Mesenchymal stem cell (in vitro differentiated cells and primary cell): ENCODE measurements around the gene HS3ST2.

Source experiments
- DNase-seq: peaks from one replicate; pipeline ENCODE4 v3.0.0-alpha.2; 2013
- H2AFZ ChIP-seq: one replicate; pipeline ENCODE4 v1.6.1; 2013; ENCODE audit warnings: low read depth, mild to moderate bottlenecking, control low read depth, inconsistent platforms, low read length, moderate library complexity
- H2AK5ac ChIP-seq: 2 replicates; pipeline ENCODE4 v1.6.1; 2013; ENCODE audit warnings: low read length, moderate library complexity, mild to moderate bottlenecking, inconsistent platforms; ENCODE audit not compliant: severe bottlenecking
- H2BK120ac ChIP-seq: one replicate; pipeline ENCODE4 v1.6.1; 2013; ENCODE audit warnings: low read depth, mild to moderate bottlenecking, inconsistent platforms, low read length, moderate library complexity
- H2BK12ac ChIP-seq, 2 experiments: one replicate each; pipeline ENCODE4 v1.6.1; 2013; ENCODE audit warnings: inconsistent platforms in 2 of 2, low read length in 2 of 2, mild to moderate bottlenecking in 2 of 2, moderate library complexity in 2 of 2, control low read depth in 1 of 2
- H2BK15ac ChIP-seq: one replicate; pipeline ENCODE4 v1.6.1; 2013; ENCODE audit warnings: mild to moderate bottlenecking, low read depth, inconsistent platforms; ENCODE audit not compliant: poor library complexity, severe bottlenecking
- H2BK5ac ChIP-seq: 2 replicates; pipeline ENCODE4 v1.6.1; 2013; ENCODE audit warnings: low read depth, mild to moderate bottlenecking, low read length, control low read depth, inconsistent platforms; ENCODE audit not compliant: poor library complexity, severe bottlenecking
- H3K14ac ChIP-seq, 2 experiments: one replicate each; pipeline ENCODE4 v1.6.1; 2013; ENCODE audit warnings: inconsistent platforms in 2 of 2, low read length in 2 of 2, control low read depth in 1 of 2, mild to moderate bottlenecking in 1 of 2, moderate library complexity in 1 of 2
- H3K18ac ChIP-seq, 2 experiments: one replicate each; pipeline ENCODE4 v1.6.1; 2013; ENCODE audit warnings: inconsistent platforms in 2 of 2, low read length in 2 of 2, control low read depth in 1 of 2, low read depth in 1 of 2, mild to moderate bottlenecking in 1 of 2
- H3K23ac ChIP-seq, 2 experiments: one replicate each; pipeline ENCODE4 v1.6.1; 2013; ENCODE audit warnings: inconsistent platforms in 2 of 2, low read length in 2 of 2, mild to moderate bottlenecking in 2 of 2, moderate library complexity in 2 of 2, control low read depth in 1 of 2
- H3K27ac ChIP-seq: 2 replicates; pipeline ENCODE4 v1.5.1; 2013; ENCODE audit warnings: mild to moderate bottlenecking, moderate library complexity, low read length, control low read depth, inconsistent platforms; ENCODE audit not compliant: poor library complexity, severe bottlenecking
- H3K27me3 ChIP-seq, 2 experiments: 2 replicates each; pipeline versions ENCODE4 v1.6.1 to v1.7.0; 2013; ENCODE audit warnings: low read length in 2 of 2, mild to moderate bottlenecking in 2 of 2, moderate library complexity in 2 of 2, control low read depth in 1 of 2, inconsistent platforms in 1 of 2; ENCODE audit not compliant: control insufficient read depth in 1 of 2, insufficient read depth in 1 of 2
- H3K36me3 ChIP-seq, 2 experiments: 2 replicates each; pipeline versions ENCODE4 v1.6.1 to v1.7.0; 2013; ENCODE audit warnings: low read length in 2 of 2, control low read depth in 1 of 2, inconsistent platforms in 1 of 2, low read depth in 1 of 2, mild to moderate bottlenecking in 1 of 2; ENCODE audit not compliant: insufficient read depth in 2 of 2, control insufficient read depth in 1 of 2
- H3K4ac ChIP-seq, 2 experiments: one replicate each; pipeline ENCODE4 v1.6.1; 2013; ENCODE audit warnings: inconsistent platforms in 2 of 2, low read length in 2 of 2, mild to moderate bottlenecking in 2 of 2, moderate library complexity in 2 of 2, control low read depth in 1 of 2, low read depth in 1 of 2
- H3K4me1 ChIP-seq: 2 replicates; pipeline ENCODE4 v1.6.1; 2013; ENCODE audit warnings: low read depth, low read length, control low read depth; ENCODE audit not compliant: control insufficient read depth, insufficient read depth
- H3K4me2 ChIP-seq: 2 replicates; pipeline ENCODE4 v1.6.1; 2013; ENCODE audit warnings: low read length, mild to moderate bottlenecking, inconsistent platforms; ENCODE audit not compliant: poor library complexity, severe bottlenecking
- H3K4me3 ChIP-seq, 2 experiments: 2 replicates each; pipeline versions ENCODE4 v1.5.1 to v1.7.0; 2013; ENCODE audit warnings: low read length in 2 of 2, mild to moderate bottlenecking in 2 of 2, control low read depth in 1 of 2, low read depth in 1 of 2; ENCODE audit not compliant: insufficient read depth in 1 of 2
- H3K79me1 ChIP-seq: replicated peaks from 2 replicates; pipeline ENCODE4 v1.6.1; 2013; ENCODE audit warnings: mild to moderate bottlenecking, control low read depth, low read length, inconsistent platforms; ENCODE audit not compliant: poor library complexity, severe bottlenecking
- H3K9ac ChIP-seq: 2 replicates; pipeline ENCODE4 v1.7.0; 2013; ENCODE audit warnings: mild to moderate bottlenecking, low read length, moderate library complexity
- H3K9me3 ChIP-seq: 2 replicates; pipeline ENCODE4 v1.7.0; 2013; ENCODE audit warnings: mild to moderate bottlenecking, low read length; ENCODE audit not compliant: control insufficient read depth
- H4K8ac ChIP-seq: one replicate; pipeline ENCODE4 v1.6.1; 2013; ENCODE audit warnings: inconsistent platforms, mild to moderate bottlenecking, low read length, moderate library complexity
- H4K91ac ChIP-seq: one replicate; pipeline ENCODE4 v1.6.1; 2013; ENCODE audit warnings: mild to moderate bottlenecking, low read length, inconsistent platforms
- WGBS: methylation state at CpG from one replicate; pipeline ENCODE4 v1.1.7; 2013; ENCODE audit warnings: mixed read lengths; 5-methylcytosine and 5-hydroxymethylcytosine counted together

The HS3ST2 gene

DNA sequence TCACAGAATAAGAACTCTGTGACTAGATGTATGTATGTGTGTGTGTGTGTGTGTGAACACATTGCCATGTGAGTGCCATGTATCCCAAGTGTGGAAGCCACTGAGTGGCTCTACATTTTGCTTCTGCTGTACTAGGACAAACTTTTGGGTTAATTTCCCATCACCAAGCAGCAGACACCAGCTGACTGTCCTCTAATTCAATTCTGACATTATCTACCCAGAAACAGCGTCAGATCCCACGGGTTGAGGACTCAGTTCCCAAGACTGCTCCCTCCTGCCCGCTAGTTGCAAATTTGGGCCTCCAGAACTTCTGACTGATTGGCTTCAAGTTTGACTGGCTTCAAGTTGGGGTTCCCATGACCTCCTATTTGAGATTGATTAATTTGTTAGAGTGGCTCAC, 29.2 kb downstream of the HS3ST2 start:
- H2BK5ac ChIP-seq, result no peak overlapping the region
- H2AK5ac ChIP-seq, result no peak overlapping the region
- H2BK120ac ChIP-seq, result no peak overlapping the region
- 77% methylated on average over 3 of the region's 3 CpGs for WGBS
- no peak overlapping the region for H3K4me3 ChIP-seq
- H3K9ac ChIP-seq, result no peak overlapping the region
- H3K4me2 ChIP-seq, result no peak overlapping the region
- H3K36me3 ChIP-seq, result no peaks in the 10 kb centered on the region
- peaks cover 0 to 23% of the 10 kb centered on the region in 2 experiments for H3K27me3 ChIP-seq
- H3K4me1 ChIP-seq, result no peaks in the 10 kb centered on the region
- H3K14ac ChIP-seq, result no peak overlapping the region
- no peak overlapping the region for H2BK15ac ChIP-seq
- H3K9me3 ChIP-seq, result no peaks in the 10 kb centered on the region
- no peaks in the 10 kb centered on the region for H3K79me1 ChIP-seq
- H3K4ac ChIP-seq, result no peak overlapping the region
- no peak overlapping the region for H3K23ac ChIP-seq
- no peak overlapping the region for H2AFZ ChIP-seq
- H2BK12ac ChIP-seq, result no peak overlapping the region
- H3K18ac ChIP-seq, result no peak overlapping the region
- DNase-seq, result no peak
- H4K91ac ChIP-seq, result no peak overlapping the region
- H4K8ac ChIP-seq, result no peak overlapping the region
- no peak overlapping the region for H3K27ac ChIP-seq

DNA sequence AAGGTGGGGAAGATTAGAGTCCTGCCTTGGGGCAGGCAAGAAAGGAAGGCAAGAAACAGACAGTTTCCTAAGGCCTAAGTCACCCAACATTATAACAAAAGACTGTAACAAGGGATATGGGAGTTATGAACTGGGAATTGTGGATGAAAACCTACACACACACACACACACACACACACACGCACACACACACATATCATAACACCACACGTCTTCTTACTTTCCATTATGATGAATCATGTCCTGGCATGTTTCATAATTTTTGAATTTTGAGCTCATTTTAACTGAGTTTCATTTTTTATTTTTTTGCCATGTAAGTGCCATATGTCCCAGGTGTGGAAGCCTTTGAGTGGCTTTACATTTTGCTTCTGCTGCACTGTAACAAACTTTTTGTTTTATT, 29.9 kb downstream of the HS3ST2 start:
- no peaks in the 10 kb centered on the region for H3K9me3 ChIP-seq
- H3K27ac ChIP-seq, result no peak overlapping the region
- no peak for DNase-seq
- no peak overlapping the region for H3K4me3 ChIP-seq
- H3K4me1 ChIP-seq, result no peaks in the 10 kb centered on the region
- no peak overlapping the region for H2BK15ac ChIP-seq
- no CpG with 5 or more reads among the region's 2 CpGs for WGBS
- H2BK5ac ChIP-seq, result no peak overlapping the region
- no peak overlapping the region for H3K9ac ChIP-seq
- H3K79me1 ChIP-seq, result no peaks in the 10 kb centered on the region
- H2AK5ac ChIP-seq, result no peak overlapping the region
- H4K8ac ChIP-seq, result no peak overlapping the region
- no peak overlapping the region for H2BK12ac ChIP-seq
- H3K4me2 ChIP-seq, result no peak overlapping the region
- H3K36me3 ChIP-seq, result no peaks in the 10 kb centered on the region
- H3K27me3 ChIP-seq, result peaks cover 0 to 20% of the 10 kb centered on the region in 2 experiments
- H3K23ac ChIP-seq, result no peak overlapping the region
- H3K14ac ChIP-seq, result no peak overlapping the region
- no peak overlapping the region for H2BK120ac ChIP-seq
- H3K18ac ChIP-seq, result no peak overlapping the region
- no peak overlapping the region for H3K4ac ChIP-seq
- no peak overlapping the region for H2AFZ ChIP-seq
- H4K91ac ChIP-seq, result no peak overlapping the region

DNA sequence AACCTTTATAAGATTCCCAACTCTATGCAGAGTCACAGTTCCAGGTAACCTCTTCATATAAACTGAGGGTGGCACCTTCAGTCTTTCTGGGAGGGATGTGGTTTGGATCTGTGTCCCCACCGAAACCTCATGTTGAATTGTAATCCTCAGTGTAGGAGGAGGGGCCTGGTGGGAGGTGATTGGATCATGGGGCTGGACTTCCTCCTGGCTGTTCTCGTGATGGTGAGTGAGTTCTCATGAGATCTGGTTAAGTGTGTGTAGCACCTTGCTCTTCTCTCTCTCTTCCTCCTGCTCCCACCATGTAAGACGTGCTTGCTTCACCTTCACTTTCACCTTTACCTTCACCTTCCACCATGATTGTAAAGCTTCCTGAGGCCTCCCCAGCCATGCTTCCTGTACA, 30.5 kb downstream of the HS3ST2 start:
- H3K4ac ChIP-seq, result no peak overlapping the region
- H3K4me3 ChIP-seq, result no peak overlapping the region
- H3K9ac ChIP-seq, result no peak overlapping the region
- no peaks in the 10 kb centered on the region for H3K36me3 ChIP-seq
- no peak overlapping the region for H2BK5ac ChIP-seq
- H3K18ac ChIP-seq, result no peak overlapping the region
- WGBS, result 69% methylated on average over 2 of the region's 3 CpGs
- no peak overlapping the region for H2AFZ ChIP-seq
- no peaks in the 10 kb centered on the region for H3K79me1 ChIP-seq
- H3K23ac ChIP-seq, result no peak overlapping the region
- no peak for DNase-seq
- no peak overlapping the region for H3K14ac ChIP-seq
- H2AK5ac ChIP-seq, result no peak overlapping the region
- H2BK120ac ChIP-seq, result no peak overlapping the region
- H4K8ac ChIP-seq, result no peak overlapping the region
- H3K9me3 ChIP-seq, result no peaks in the 10 kb centered on the region
- H3K27ac ChIP-seq, result no peak overlapping the region
- H4K91ac ChIP-seq, result no peak overlapping the region
- no peak overlapping the region for H2BK12ac ChIP-seq
- H3K4me1 ChIP-seq, result no peaks in the 10 kb centered on the region
- H2BK15ac ChIP-seq, result no peak overlapping the region
- no peak overlapping the region for H3K4me2 ChIP-seq
- peaks cover 0 to 19% of the 10 kb centered on the region in 2 experiments for H3K27me3 ChIP-seq

DNA sequence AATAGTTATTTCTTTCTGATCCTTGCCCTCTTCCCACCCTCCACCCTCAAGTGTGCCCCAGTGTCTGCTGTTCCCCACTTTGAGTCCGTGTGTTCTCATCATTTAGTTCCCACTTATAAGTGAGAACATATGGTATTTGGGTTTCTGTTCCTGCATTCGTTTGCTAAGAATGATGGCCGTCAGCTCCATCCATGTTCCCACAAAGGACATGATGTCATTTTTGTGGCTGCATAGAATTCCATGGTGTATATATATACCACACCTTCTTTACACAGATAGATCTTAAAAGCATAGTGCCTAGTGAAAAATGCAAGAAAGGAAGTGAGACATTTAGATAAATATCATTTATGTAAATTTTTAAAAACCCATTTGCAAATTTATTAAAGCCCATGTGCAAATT, 33.1 kb downstream of the HS3ST2 start:
- no peak overlapping the region for H2BK12ac ChIP-seq
- no peak overlapping the region for H3K27ac ChIP-seq
- H3K36me3 ChIP-seq, result no peaks in the 10 kb centered on the region
- H3K23ac ChIP-seq, result no peak overlapping the region
- H4K8ac ChIP-seq, result no peak overlapping the region
- WGBS, result no CpG with 5 or more reads among the region's 3 CpGs
- H2BK5ac ChIP-seq, result no peak overlapping the region
- no peaks in the 10 kb centered on the region for H3K79me1 ChIP-seq
- no peak overlapping the region for H3K4me3 ChIP-seq
- no peaks in the 10 kb centered on the region for H3K4me1 ChIP-seq
- H3K14ac ChIP-seq, result no peak overlapping the region
- H3K18ac ChIP-seq, result no peak overlapping the region
- H4K91ac ChIP-seq, result no peak overlapping the region
- H3K27me3 ChIP-seq, result peaks cover 0 to 12% of the 10 kb centered on the region in 2 experiments
- no peak overlapping the region for H2AFZ ChIP-seq
- no peak overlapping the region for H3K4me2 ChIP-seq
- no peak overlapping the region for H2BK15ac ChIP-seq
- H3K4ac ChIP-seq, result no peak overlapping the region
- H3K9me3 ChIP-seq, result no peaks in the 10 kb centered on the region
- H3K9ac ChIP-seq, result no peak overlapping the region
- H2BK120ac ChIP-seq, result no peak overlapping the region
- no peak overlapping the region for H2AK5ac ChIP-seq
- DNase-seq, result no peak
